Mesenchymal stem cell (in vitro differentiated cells and primary cell): ENCODE results near the gene THAP7. TPM values are rescaled to one million over a fixed set of nuclear protein-coding genes. Genes with fewer than 3 reads are reported as not detected.

Experiments used
- DNase-seq: peaks from one replicate; pipeline ENCODE4 v3.0.0-alpha.2; 2013
- H2AFZ ChIP-seq: one replicate; pipeline ENCODE4 v1.6.1; 2013; ENCODE audit warnings: low read depth, mild to moderate bottlenecking, control low read depth, inconsistent platforms, low read length, moderate library complexity
- H2AK5ac ChIP-seq: 2 replicates; pipeline ENCODE4 v1.6.1; 2013; ENCODE audit warnings: low read length, moderate library complexity, mild to moderate bottlenecking, inconsistent platforms; ENCODE audit not compliant: severe bottlenecking
- H2BK120ac ChIP-seq: one replicate; pipeline ENCODE4 v1.6.1; 2013; ENCODE audit warnings: low read depth, mild to moderate bottlenecking, inconsistent platforms, low read length, moderate library complexity
- H2BK12ac ChIP-seq, 2 experiments: one replicate each; pipeline ENCODE4 v1.6.1; 2013; ENCODE audit warnings: inconsistent platforms in 2 of 2, low read length in 2 of 2, mild to moderate bottlenecking in 2 of 2, moderate library complexity in 2 of 2, control low read depth in 1 of 2
- H2BK15ac ChIP-seq: one replicate; pipeline ENCODE4 v1.6.1; 2013; ENCODE audit warnings: mild to moderate bottlenecking, low read depth, inconsistent platforms; ENCODE audit not compliant: poor library complexity, severe bottlenecking
- H2BK5ac ChIP-seq: 2 replicates; pipeline ENCODE4 v1.6.1; 2013; ENCODE audit warnings: low read depth, mild to moderate bottlenecking, low read length, control low read depth, inconsistent platforms; ENCODE audit not compliant: poor library complexity, severe bottlenecking
- H3K14ac ChIP-seq, 2 experiments: one replicate each; pipeline ENCODE4 v1.6.1; 2013; ENCODE audit warnings: inconsistent platforms in 2 of 2, low read length in 2 of 2, control low read depth in 1 of 2, mild to moderate bottlenecking in 1 of 2, moderate library complexity in 1 of 2
- H3K18ac ChIP-seq, 2 experiments: one replicate each; pipeline ENCODE4 v1.6.1; 2013; ENCODE audit warnings: inconsistent platforms in 2 of 2, low read length in 2 of 2, control low read depth in 1 of 2, low read depth in 1 of 2, mild to moderate bottlenecking in 1 of 2
- H3K23ac ChIP-seq, 2 experiments: one replicate each; pipeline ENCODE4 v1.6.1; 2013; ENCODE audit warnings: inconsistent platforms in 2 of 2, low read length in 2 of 2, mild to moderate bottlenecking in 2 of 2, moderate library complexity in 2 of 2, control low read depth in 1 of 2
- H3K27ac ChIP-seq: 2 replicates; pipeline ENCODE4 v1.5.1; 2013; ENCODE audit warnings: mild to moderate bottlenecking, moderate library complexity, low read length, control low read depth, inconsistent platforms; ENCODE audit not compliant: poor library complexity, severe bottlenecking
- H3K27me3 ChIP-seq, 2 experiments: 2 replicates each; pipeline versions ENCODE4 v1.6.1 to v1.7.0; 2013; ENCODE audit warnings: low read length in 2 of 2, mild to moderate bottlenecking in 2 of 2, moderate library complexity in 2 of 2, control low read depth in 1 of 2, inconsistent platforms in 1 of 2; ENCODE audit not compliant: control insufficient read depth in 1 of 2, insufficient read depth in 1 of 2
- H3K36me3 ChIP-seq, 2 experiments: 2 replicates each; pipeline versions ENCODE4 v1.6.1 to v1.7.0; 2013; ENCODE audit warnings: low read length in 2 of 2, control low read depth in 1 of 2, inconsistent platforms in 1 of 2, low read depth in 1 of 2, mild to moderate bottlenecking in 1 of 2; ENCODE audit not compliant: insufficient read depth in 2 of 2, control insufficient read depth in 1 of 2
- H3K4ac ChIP-seq, 2 experiments: one replicate each; pipeline ENCODE4 v1.6.1; 2013; ENCODE audit warnings: inconsistent platforms in 2 of 2, low read length in 2 of 2, mild to moderate bottlenecking in 2 of 2, moderate library complexity in 2 of 2, control low read depth in 1 of 2, low read depth in 1 of 2
- H3K4me1 ChIP-seq: 2 replicates; pipeline ENCODE4 v1.6.1; 2013; ENCODE audit warnings: low read depth, low read length, control low read depth; ENCODE audit not compliant: control insufficient read depth, insufficient read depth
- H3K4me2 ChIP-seq: 2 replicates; pipeline ENCODE4 v1.6.1; 2013; ENCODE audit warnings: low read length, mild to moderate bottlenecking, inconsistent platforms; ENCODE audit not compliant: poor library complexity, severe bottlenecking
- H3K4me3 ChIP-seq, 2 experiments: 2 replicates each; pipeline versions ENCODE4 v1.5.1 to v1.7.0; 2013; ENCODE audit warnings: low read length in 2 of 2, mild to moderate bottlenecking in 2 of 2, control low read depth in 1 of 2, low read depth in 1 of 2; ENCODE audit not compliant: insufficient read depth in 1 of 2
- H3K79me1 ChIP-seq: replicated peaks from 2 replicates; pipeline ENCODE4 v1.6.1; 2013; ENCODE audit warnings: mild to moderate bottlenecking, control low read depth, low read length, inconsistent platforms; ENCODE audit not compliant: poor library complexity, severe bottlenecking
- H3K9ac ChIP-seq: 2 replicates; pipeline ENCODE4 v1.7.0; 2013; ENCODE audit warnings: mild to moderate bottlenecking, low read length, moderate library complexity
- H3K9me3 ChIP-seq: 2 replicates; pipeline ENCODE4 v1.7.0; 2013; ENCODE audit warnings: mild to moderate bottlenecking, low read length; ENCODE audit not compliant: control insufficient read depth
- H4K8ac ChIP-seq: one replicate; pipeline ENCODE4 v1.6.1; 2013; ENCODE audit warnings: inconsistent platforms, mild to moderate bottlenecking, low read length, moderate library complexity
- H4K91ac ChIP-seq: one replicate; pipeline ENCODE4 v1.6.1; 2013; ENCODE audit warnings: mild to moderate bottlenecking, low read length, inconsistent platforms
- WGBS: methylation state at CpG from one replicate; pipeline ENCODE4 v1.1.7; 2013; ENCODE audit warnings: mixed read lengths; 5-methylcytosine and 5-hydroxymethylcytosine counted together
- small RNA-seq: library from polyadenylated mRNA; stranded (forward); fragments of <200 nt; extraction: miRNeasy Mini kit (QIAGEN cat#:217004); gene quantifications from one replicate; pipeline ENCODE3, GENCODE V24; 2013; ENCODE audit warnings: low read depth

The THAP7 gene

GRCh38 chr22:20951151-20951931, 50.6 kb downstream of the THAP7 start:
- H2BK120ac ChIP-seq: no peak overlapping the region
- no peaks in the 10 kb centered on the region for H3K27me3 ChIP-seq
- H3K9ac ChIP-seq: no peak overlapping the region
- H4K91ac ChIP-seq: no peak overlapping the region
- no peak for DNase-seq
- H2BK12ac ChIP-seq: no peak overlapping the region
- H4K8ac ChIP-seq: no peak overlapping the region
- H3K4ac ChIP-seq: peak overlapping the region in 1 of 2 experiments; percentile 41
- no peak overlapping the region for H3K4me3 ChIP-seq
- H2AK5ac ChIP-seq: no peak overlapping the region
- H2BK15ac ChIP-seq: no peak overlapping the region
- H3K9me3 ChIP-seq: no peaks in the 10 kb centered on the region
- H2AFZ ChIP-seq: no peak overlapping the region
- H3K36me3 ChIP-seq: peaks cover 41 to 54% of the 10 kb centered on the region in 2 experiments
- 96% methylated on average over 9 of the region's 10 CpGs for WGBS
- H3K18ac ChIP-seq: no peak overlapping the region
- no peak overlapping the region for H3K23ac ChIP-seq
- H3K4me2 ChIP-seq: no peak overlapping the region
- H3K4me1 ChIP-seq: peaks cover 14% of the 10 kb centered on the region
- H2BK5ac ChIP-seq: no peak overlapping the region
- H3K79me1 ChIP-seq: peaks cover 18% of the 10 kb centered on the region
- H3K14ac ChIP-seq: no peak overlapping the region
- H3K27ac ChIP-seq: peak overlapping the region; percentile 82

- H3K27ac ChIP-seq: no peak overlapping the region
- H3K27me3 ChIP-seq: no peaks in the 10 kb centered on the region
- H3K18ac ChIP-seq: no peak overlapping the region
- no peak for DNase-seq
- H3K4me1 ChIP-seq: peaks cover 16% of the 10 kb centered on the region
- H3K9me3 ChIP-seq: no peaks in the 10 kb centered on the region
- H3K4me3 ChIP-seq: no peak overlapping the region
- H3K79me1 ChIP-seq: peaks cover 14% of the 10 kb centered on the region
- H2AK5ac ChIP-seq: no peak overlapping the region
- no peak overlapping the region for H2BK5ac ChIP-seq
- 95% methylated on average over 13 of the region's 13 CpGs for WGBS
- H3K36me3 ChIP-seq: peaks cover 37 to 57% of the 10 kb centered on the region in 2 experiments
- no peak overlapping the region for H3K14ac ChIP-seq
- no peak overlapping the region for H3K4me2 ChIP-seq
- H2AFZ ChIP-seq: no peak overlapping the region
- H3K4ac ChIP-seq: no peak overlapping the region
- no peak overlapping the region for H4K8ac ChIP-seq
- no peak overlapping the region for H3K9ac ChIP-seq
- H3K23ac ChIP-seq: no peak overlapping the region
- no peak overlapping the region for H2BK12ac ChIP-seq
- no peak overlapping the region for H2BK120ac ChIP-seq
- H2BK15ac ChIP-seq: no peak overlapping the region
- no peak overlapping the region for H4K91ac ChIP-seq
Observed at GRCh38 chr22:20949698-20950183, 52.2 kb downstream of the THAP7 start.

Small RNA genes lying within 50 kb of the gene (small RNA-seq; reads per million reads assigned to genes)
- not detected for gene MIR649
